ENCODE results near the gene CCDC92B.

GRCh38 chr17:2697611-2698162 lies 51.8 kb downstream of the CCDC92B start:
- no peak for TF ChIP-seq CTCF (IDR thresholded peaks at IDR 0.05)
- no peak for TF ChIP-seq POLR2A (IDR thresholded peaks at IDR 0.05)
